ENCODE measurements around the gene MT1X. TPM values are rescaled to one million over a fixed set of nuclear protein-coding genes. Genes with fewer than 3 reads are reported as not detected.

The MT1X gene
- total and polyA plus RNA-seq, 2 of the 13 experiments (the other 11 are each of a cell fraction or from before 2014, with no cell fraction given) = 19.7 to 288 TPM

GRCh38 chr16:56647641-56648431 lies 34.4 kb upstream of the MT1X start (continued):
- TF ChIP-seq ZNF318 (CRISPR knock-in tag; IDR thresholded peaks at IDR 0.05) (peak; percentile 52; the same call in 1 of the 2 replicates), PPARG (CRISPR knock-in tag; conservative IDR thresholded peaks at IDR 0.05) (peak; percentile 57; the same call in 1 of the 2 replicates), RARA (CRISPR knock-in tag; IDR thresholded peaks at IDR 0.05) (peak; percentile 42), RXRA (CRISPR knock-in tag; IDR thresholded peaks at IDR 0.05) (0 out of 2 replicates have a peak, but pooled peaks have one; percentile 48), KDM2A (CRISPR knock-in tag; IDR thresholded peaks at IDR 0.05; ENCODE audit: borderline replicate concordance, low read depth) (peak; percentile 48; the same call in 1 of the 2 replicates), MXD3 (CRISPR knock-in tag; IDR thresholded peaks at IDR 0.05) (0 out of 2 replicates have a peak, but pooled peaks have one; percentile 27), ZMYM4 (CRISPR knock-in tag; IDR thresholded peaks at IDR 0.05) (peak; percentile 45; the same call in 1 of the 2 replicates), GATAD2A (CRISPR knock-in tag; IDR thresholded peaks at IDR 0.05) (no peak), ZNF512B (CRISPR knock-in tag; IDR thresholded peaks at IDR 0.05; ENCODE audit: borderline replicate concordance) (0 out of 2 replicates have a peak, but pooled peaks have one; percentile 52), ZNF441 (CRISPR knock-in tag; IDR thresholded peaks at IDR 0.05; ENCODE audit: borderline replicate concordance) (0 out of 2 replicates have a peak, but pooled peaks have one; percentile 32)
- TF ChIP-seq, protein P1, sequence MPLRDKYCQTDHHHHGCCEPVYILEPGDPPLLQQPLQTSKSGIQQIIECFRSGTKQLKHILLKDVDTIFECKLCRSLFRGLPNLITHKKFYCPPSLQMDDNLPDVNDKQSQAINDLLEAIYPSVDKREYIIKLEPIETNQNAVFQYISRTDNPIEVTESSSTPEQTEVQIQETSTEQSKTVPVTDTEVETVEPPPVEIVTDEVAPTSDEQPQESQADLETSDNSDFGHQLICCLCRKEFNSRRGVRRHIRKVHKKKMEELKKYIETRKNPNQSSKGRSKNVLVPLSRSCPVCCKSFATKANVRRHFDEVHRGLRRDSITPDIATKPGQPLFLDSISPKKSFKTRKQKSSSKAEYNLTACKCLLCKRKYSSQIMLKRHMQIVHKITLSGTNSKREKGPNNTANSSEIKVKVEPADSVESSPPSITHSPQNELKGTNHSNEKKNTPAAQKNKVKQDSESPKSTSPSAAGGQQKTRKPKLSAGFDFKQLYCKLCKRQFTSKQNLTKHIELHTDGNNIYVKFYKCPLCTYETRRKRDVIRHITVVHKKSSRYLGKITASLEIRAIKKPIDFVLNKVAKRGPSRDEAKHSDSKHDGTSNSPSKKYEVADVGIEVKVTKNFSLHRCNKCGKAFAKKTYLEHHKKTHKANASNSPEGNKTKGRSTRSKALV (CRISPR knock-in tag; IDR thresholded peaks at IDR 0.05) = peak; percentile 86; the same call in 1 of the 2 replicates
- TF ChIP-seq, protein P2, sequence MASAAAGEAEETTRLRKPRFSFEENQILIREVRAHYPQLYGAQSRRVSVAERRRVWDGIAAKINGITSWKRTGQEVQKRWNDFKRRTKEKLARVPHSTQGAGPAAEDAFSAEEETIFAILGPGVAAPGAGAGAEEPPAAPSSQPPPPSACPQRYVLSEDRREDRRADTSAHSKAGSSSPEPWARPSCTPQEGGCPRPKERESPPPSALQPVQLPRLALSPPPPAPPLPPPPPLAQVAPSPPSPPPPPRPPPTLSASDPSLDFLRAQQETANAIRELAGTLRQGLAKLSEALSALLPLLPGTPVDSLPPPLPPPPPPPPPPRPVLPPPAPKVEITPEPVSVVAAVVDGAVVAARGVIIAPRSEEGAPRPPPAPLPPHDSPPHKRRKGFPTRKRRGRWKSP (CRISPR knock-in tag; IDR thresholded peaks at IDR 0.05) = peak; percentile 89; the same call in 1 of the 2 replicates

Measured in HepG2 (cell line).